ENCODE measurements around the gene KDM2A.

KDM2A gene

GRCh38 chr11:67304511-67305113 lies 185.5 kb downstream of the KDM2A start:
- no peak for DNase-seq (ENCODE audit: low read depth)
- no peak for TF ChIP-seq CTCF (IDR thresholded peaks at IDR 0.05; ENCODE audit: insufficient read depth, low read depth, low read length, missing control alignments)
- peak overlapping the region; percentile 66 for H3K4me3 ChIP-seq (ENCODE audit: low read length)

GRCh38 chr11:67306769-67307544 lies 187.9 kb downstream of the KDM2A start:
- no peak for TF ChIP-seq CTCF (IDR thresholded peaks at IDR 0.05; ENCODE audit: insufficient read depth, low read depth, low read length, missing control alignments)
- DNase-seq (ENCODE audit: low read depth): no peak
- no peak overlapping the region for H3K4me3 ChIP-seq (ENCODE audit: low read length)

DNA sequence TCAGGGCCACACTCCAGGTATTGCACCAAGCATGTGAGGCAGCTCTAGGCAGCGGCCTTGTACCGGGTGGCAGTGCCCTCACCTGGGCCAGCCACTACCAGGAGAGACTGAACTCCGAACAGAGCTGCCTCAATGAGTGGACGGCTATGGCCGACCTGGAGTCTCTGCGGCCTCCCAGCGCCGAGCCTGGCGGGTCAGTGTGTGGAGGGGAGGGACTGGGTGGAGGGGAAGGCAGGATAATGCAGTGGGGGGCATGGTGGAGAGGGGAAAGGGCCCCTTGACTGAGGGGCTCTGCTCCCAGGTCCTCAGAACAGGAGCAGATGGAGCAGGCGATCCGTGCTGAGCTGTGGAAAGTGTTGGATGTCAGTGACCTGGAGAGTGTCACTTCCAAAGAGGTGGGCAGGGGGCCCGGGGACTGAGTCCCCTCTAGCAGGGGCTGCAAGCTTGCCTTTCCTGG lies 188.5 kb downstream of the KDM2A start:
- no peak for DNase-seq (ENCODE audit: low read depth)
- no peak for TF ChIP-seq CTCF (IDR thresholded peaks at IDR 0.05; ENCODE audit: insufficient read depth, low read depth, low read length, missing control alignments)

More for the DNA sequence above, 188.5 kb downstream of the KDM2A start:
- no peak overlapping the region for H3K4me3 ChIP-seq (ENCODE audit: low read length)
